H9 (cell line): ENCODE results near the gene VPS35L. TPM values are rescaled to one million over a fixed set of nuclear protein-coding genes. Genes with fewer than 3 reads are reported as not detected.

ENCODE experiments used
- DNase-seq: peaks from one replicate; pipeline ENCODE4 v3.0.0-alpha.2; 2017
- H2AFZ ChIP-seq: one replicate; pipeline ENCODE4 v1.6.1; 2013; ENCODE audit warnings: mild to moderate bottlenecking, low read length, control low read depth, moderate library complexity
- H2AK5ac ChIP-seq: 2 replicates; pipeline ENCODE4 v1.6.1; 2013; ENCODE audit warnings: low read length, control low read depth, mixed read lengths; ENCODE audit not compliant: insufficient read length
- H2BK120ac ChIP-seq: one replicate; pipeline ENCODE4 v1.6.1; 2013; ENCODE audit warnings: low read depth, mild to moderate bottlenecking, low read length, control low read depth, inconsistent platforms; ENCODE audit not compliant: poor library complexity, severe bottlenecking
- H2BK12ac ChIP-seq: 2 replicates; pipeline ENCODE4 v1.6.1; 2013; ENCODE audit warnings: low read length, control low read depth, mixed read lengths, low read depth; ENCODE audit not compliant: insufficient read length
- H2BK15ac ChIP-seq: 2 replicates; pipeline ENCODE4 v1.6.1; 2013; ENCODE audit warnings: low read depth, low read length, control low read depth
- H2BK20ac ChIP-seq: one replicate; pipeline ENCODE4 v1.6.1; 2013; ENCODE audit warnings: low read depth, mild to moderate bottlenecking, low read length, control low read depth, inconsistent platforms; ENCODE audit not compliant: poor library complexity, severe bottlenecking
- H2BK5ac ChIP-seq: 2 replicates; pipeline ENCODE4 v1.6.1; 2013; ENCODE audit warnings: low read length, control low read depth, mixed read lengths; ENCODE audit not compliant: insufficient read length
- H3K14ac ChIP-seq: 2 replicates; pipeline ENCODE4 v1.6.1; 2013; ENCODE audit warnings: low read length, control low read depth; ENCODE audit not compliant: insufficient read depth
- H3K18ac ChIP-seq: 2 replicates; pipeline ENCODE4 v1.6.1; 2013; ENCODE audit warnings: low read depth, mild to moderate bottlenecking, mixed read lengths, low read length, control low read depth; ENCODE audit not compliant: insufficient read length
- H3K23ac ChIP-seq: 2 replicates; pipeline ENCODE4 v1.6.1; 2013; ENCODE audit warnings: low read length, control low read depth, mixed read lengths, low read depth; ENCODE audit not compliant: insufficient read length
- H3K23me2 ChIP-seq: 2 replicates; pipeline ENCODE4 v1.6.1; 2013; ENCODE audit warnings: low read depth, mild to moderate bottlenecking, mixed read lengths, low read length, control low read depth; ENCODE audit not compliant: insufficient read length, poor library complexity, severe bottlenecking
- H3K27ac ChIP-seq: 2 replicates; pipeline ENCODE4 v1.5.1; 2013; ENCODE audit warnings: low read length, control low read depth, mixed read lengths, low read depth; ENCODE audit not compliant: insufficient read length
- H3K27me3 ChIP-seq: 2 replicates; pipeline ENCODE4 v1.6.1; 2013; ENCODE audit warnings: low read length, control low read depth, inconsistent platforms; ENCODE audit not compliant: insufficient read depth
- H3K4ac ChIP-seq: 2 replicates; pipeline ENCODE4 v1.6.1; 2013; ENCODE audit warnings: low read depth, mild to moderate bottlenecking, control low read depth, inconsistent platforms, low read length, moderate library complexity
- H3K4me1 ChIP-seq: 2 replicates; pipeline ENCODE4 v1.6.1; 2013; ENCODE audit warnings: low read length, control low read depth, inconsistent platforms; ENCODE audit not compliant: insufficient read depth
- H3K4me2 ChIP-seq: 2 replicates; pipeline ENCODE4 v1.6.1; 2013; ENCODE audit warnings: low read length, control low read depth, mixed read lengths; ENCODE audit not compliant: insufficient read length, insufficient read depth
- H3K56ac ChIP-seq: 2 replicates; pipeline ENCODE4 v1.6.1; 2013; ENCODE audit warnings: low read depth, mild to moderate bottlenecking, mixed read lengths, low read length, control low read depth; ENCODE audit not compliant: insufficient read length
- H3K79me1 ChIP-seq: 2 replicates; pipeline ENCODE4 v1.6.1; 2013; ENCODE audit warnings: low read depth, mild to moderate bottlenecking, moderate library complexity, low read length, control low read depth, inconsistent platforms; ENCODE audit not compliant: insufficient read depth, poor library complexity, severe bottlenecking
- H3K79me2 ChIP-seq: 2 replicates; pipeline ENCODE4 v1.6.1; 2013; ENCODE audit warnings: low read length, control low read depth, inconsistent platforms; ENCODE audit not compliant: insufficient read depth
- H3K9ac ChIP-seq: 2 replicates; pipeline ENCODE4 v1.6.1; 2013; ENCODE audit warnings: low read length, control low read depth, mixed read lengths; ENCODE audit not compliant: insufficient read length; ENCODE audit errors: extremely low read depth
- H3K9me3 ChIP-seq: one replicate; pipeline ENCODE4 v1.6.1; 2013; ENCODE audit warnings: low read depth, low read length, inconsistent platforms; ENCODE audit not compliant: control insufficient read depth
- H3T11ph ChIP-seq: one replicate; pipeline ENCODE4 v1.6.1; 2013; ENCODE audit warnings: mild to moderate bottlenecking, low read length, control low read depth, inconsistent platforms
- H4K20me1 ChIP-seq: one replicate; pipeline ENCODE4 v1.6.1; 2013; ENCODE audit not compliant: control insufficient read depth, insufficient read length, insufficient read depth
- H4K5ac ChIP-seq: 2 replicates; pipeline ENCODE4 v1.6.1; 2013; ENCODE audit warnings: low read depth, mild to moderate bottlenecking, mixed read lengths, low read length, control low read depth; ENCODE audit not compliant: insufficient read length
- H4K8ac ChIP-seq: replicated peaks from 2 replicates; pipeline ENCODE4 v1.6.1; 2013; ENCODE audit warnings: low read length, control low read depth, mixed read lengths, low read depth; ENCODE audit not compliant: insufficient read length
- H4K91ac ChIP-seq: 2 replicates; pipeline ENCODE4 v1.6.1; 2013; ENCODE audit warnings: low read depth, mild to moderate bottlenecking, moderate library complexity, mixed read lengths, low read length, control low read depth; ENCODE audit not compliant: insufficient read length
- H3K27ac Mint-ChIP-seq, 3 experiments: 2 replicates in 2 of 3; 3 replicates in 1 of 3; pipeline ENCODE4 v1.8.0; 2020 to 2021; ENCODE audit warnings: mixed read lengths in 3 of 3, mild to moderate bottlenecking in 1 of 3, moderate library complexity in 1 of 3
- H3K27me3 Mint-ChIP-seq: 2 replicates; pipeline ENCODE4 v1.8.0; 2021; ENCODE audit warnings: low read depth, mild to moderate bottlenecking, moderate library complexity, mixed read lengths
- H3K36me3 Mint-ChIP-seq, 3 experiments: 2 replicates in 2 of 3; 3 replicates in 1 of 3; pipeline ENCODE4 v1.8.0; 2020 to 2021; ENCODE audit warnings: low read depth in 3 of 3, mixed read lengths in 3 of 3; ENCODE audit not compliant: insufficient read depth in 1 of 3
- H3K4me1 Mint-ChIP-seq, 2 experiments: 2 replicates each; pipeline ENCODE4 v1.8.0; 2020; ENCODE audit warnings: mixed read lengths in 2 of 2
- H3K4me3 Mint-ChIP-seq, 2 experiments: 2 replicates in 1 of 2; 3 replicates in 1 of 2; pipeline ENCODE4 v1.8.0; 2020 to 2021; ENCODE audit warnings: mild to moderate bottlenecking in 2 of 2, mixed read lengths in 2 of 2, moderate library complexity in 1 of 2
- H3K9me3 Mint-ChIP-seq, 2 experiments: 2 replicates in 1 of 2; 3 replicates in 1 of 2; pipeline ENCODE4 v1.8.0; 2020; ENCODE audit warnings: mild to moderate bottlenecking in 2 of 2, mixed read lengths in 2 of 2, moderate library complexity in 1 of 2
- WGBS: extraction: QIAGEN DNeasy Blood & Tissue Kit; methylation state at CpG from one replicate; pipeline ENCODE4 v1.1.7; 2013; ENCODE audit warnings: missing lambda C conversion rate, low lambda C conversion rate, mixed read lengths; ENCODE audit not compliant: insufficient read length; ENCODE audit errors: extremely low coverage; 5-methylcytosine and 5-hydroxymethylcytosine counted together
- total RNA-seq: library from RNA; stranded (reverse); gene quantifications from 2 replicates; pipeline ENCODE4 v1.2.1, GENCODE V29; 2021
- TF ChIP-seq, protein P1 (sequence below): fragments of 200-600 bp; sonication (generic); conservative IDR thresholded peaks from 3 replicates; pipeline ENCODE4 v1.8.0; 2021; ENCODE audit warnings: antibody characterized with exemption, mild to moderate bottlenecking

The VPS35L gene
- total RNA-seq, 1 experiment from 2014 or later, result 58.4 TPM

DNA sequence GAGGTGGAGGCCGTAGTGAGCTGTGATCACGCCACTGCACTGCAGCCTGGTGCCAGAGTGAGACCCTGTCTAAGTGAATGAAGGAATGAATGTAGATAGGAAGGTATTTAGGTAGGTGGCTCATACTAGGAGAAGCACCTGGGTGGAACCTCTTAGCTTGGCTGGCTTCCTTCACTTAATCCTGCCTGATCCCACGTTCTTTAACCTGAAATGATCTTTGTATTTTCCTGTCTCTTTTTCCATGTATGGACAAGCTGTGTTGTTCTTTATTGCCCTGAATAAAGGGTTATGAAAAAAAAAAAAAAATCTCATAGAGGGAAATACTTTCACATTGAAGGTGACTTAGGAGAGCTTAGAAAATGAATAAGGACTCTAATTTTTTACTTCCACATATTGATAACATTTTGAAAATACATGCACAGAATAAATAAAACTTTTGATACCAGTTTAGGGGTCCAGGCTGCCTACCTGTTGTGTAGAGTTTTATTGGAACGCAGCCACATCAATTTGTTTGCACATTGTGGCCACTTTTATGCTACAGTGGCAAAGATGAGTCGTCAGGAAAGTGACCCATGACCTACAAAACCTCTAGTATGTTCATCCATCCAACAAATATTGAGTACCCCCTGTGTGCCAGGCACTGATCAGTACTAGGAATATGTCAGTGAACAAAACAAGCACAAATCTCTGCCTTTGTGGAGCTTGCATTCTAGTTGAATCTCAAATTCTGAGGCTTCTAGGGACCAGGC, 44.6 kb downstream of the VPS35L start:
- Histone ChIP-seq H3T11ph (no peak overlapping the region), H3K9me3 (no peaks in the 10 kb centered on the region)
- peaks cover 29 to 31% of the 10 kb centered on the region in 2 experiments for H3K4me1 Mint-ChIP-seq

More for the DNA sequence above, 44.6 kb downstream of the VPS35L start:
- H2BK15ac ChIP-seq, result no peak overlapping the region
- no peak overlapping the region for H4K8ac ChIP-seq
- no CpG with 5 or more reads among the region's 5 CpGs for WGBS
- no peaks in the 10 kb centered on the region for H3K27me3 ChIP-seq
- peak overlapping the region in 1 of 3 experiments; percentile 55; a peak in 1 of 7 replicates for H3K27ac Mint-ChIP-seq
- no peak overlapping the region for H4K91ac ChIP-seq
- H3K4me2 ChIP-seq, result no peak overlapping the region
- no peak overlapping the region for H2BK5ac ChIP-seq
- no peak overlapping the region for H3K27ac ChIP-seq
- no peak overlapping the region for H3K14ac ChIP-seq
- TF ChIP-seq, protein P1, sequence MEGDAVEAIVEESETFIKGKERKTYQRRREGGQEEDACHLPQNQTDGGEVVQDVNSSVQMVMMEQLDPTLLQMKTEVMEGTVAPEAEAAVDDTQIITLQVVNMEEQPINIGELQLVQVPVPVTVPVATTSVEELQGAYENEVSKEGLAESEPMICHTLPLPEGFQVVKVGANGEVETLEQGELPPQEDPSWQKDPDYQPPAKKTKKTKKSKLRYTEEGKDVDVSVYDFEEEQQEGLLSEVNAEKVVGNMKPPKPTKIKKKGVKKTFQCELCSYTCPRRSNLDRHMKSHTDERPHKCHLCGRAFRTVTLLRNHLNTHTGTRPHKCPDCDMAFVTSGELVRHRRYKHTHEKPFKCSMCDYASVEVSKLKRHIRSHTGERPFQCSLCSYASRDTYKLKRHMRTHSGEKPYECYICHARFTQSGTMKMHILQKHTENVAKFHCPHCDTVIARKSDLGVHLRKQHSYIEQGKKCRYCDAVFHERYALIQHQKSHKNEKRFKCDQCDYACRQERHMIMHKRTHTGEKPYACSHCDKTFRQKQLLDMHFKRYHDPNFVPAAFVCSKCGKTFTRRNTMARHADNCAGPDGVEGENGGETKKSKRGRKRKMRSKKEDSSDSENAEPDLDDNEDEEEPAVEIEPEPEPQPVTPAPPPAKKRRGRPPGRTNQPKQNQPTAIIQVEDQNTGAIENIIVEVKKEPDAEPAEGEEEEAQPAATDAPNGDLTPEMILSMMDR, result no peak
- H3K9ac ChIP-seq, result no peak overlapping the region
- no peaks in the 10 kb centered on the region for H3K4me1 ChIP-seq
- no peak overlapping the region for H3K4me3 Mint-ChIP-seq
- peaks cover 4 to 33% (median 29%) of the 10 kb centered on the region in 3 experiments; a peak in 6 of 7 replicates for H3K36me3 Mint-ChIP-seq
- H2AFZ ChIP-seq, result no peak overlapping the region
- no peak overlapping the region for H3K18ac ChIP-seq
- no peak overlapping the region for H2AK5ac ChIP-seq
- H4K5ac ChIP-seq, result no peak overlapping the region
- H2BK120ac ChIP-seq, result no peak overlapping the region
- H3K23me2 ChIP-seq, result no peaks in the 10 kb centered on the region
- H4K20me1 ChIP-seq, result no peaks in the 10 kb centered on the region
- no peaks in the 10 kb centered on the region for H3K27me3 Mint-ChIP-seq
- no peak overlapping the region for H3K23ac ChIP-seq
- no peak overlapping the region for H3K4ac ChIP-seq
- H2BK20ac ChIP-seq, result no peak overlapping the region
- no peaks in the 10 kb centered on the region for H3K9me3 Mint-ChIP-seq
- H2BK12ac ChIP-seq, result no peak overlapping the region
- H3K79me1 ChIP-seq, result no peaks in the 10 kb centered on the region
- H3K56ac ChIP-seq, result no peak overlapping the region
- DNase-seq, result no peak
- no peaks in the 10 kb centered on the region for H3K79me2 ChIP-seq
